ENCODE data around the gene GLIS2. TPM values are rescaled to one million over a fixed set of nuclear protein-coding genes. Genes with fewer than 3 reads are reported as not detected.

The GLIS2 gene
- total and polyA plus RNA-seq, 5 donors from 2014 or later: 0.03 TPM; not detected in 4

DNA sequence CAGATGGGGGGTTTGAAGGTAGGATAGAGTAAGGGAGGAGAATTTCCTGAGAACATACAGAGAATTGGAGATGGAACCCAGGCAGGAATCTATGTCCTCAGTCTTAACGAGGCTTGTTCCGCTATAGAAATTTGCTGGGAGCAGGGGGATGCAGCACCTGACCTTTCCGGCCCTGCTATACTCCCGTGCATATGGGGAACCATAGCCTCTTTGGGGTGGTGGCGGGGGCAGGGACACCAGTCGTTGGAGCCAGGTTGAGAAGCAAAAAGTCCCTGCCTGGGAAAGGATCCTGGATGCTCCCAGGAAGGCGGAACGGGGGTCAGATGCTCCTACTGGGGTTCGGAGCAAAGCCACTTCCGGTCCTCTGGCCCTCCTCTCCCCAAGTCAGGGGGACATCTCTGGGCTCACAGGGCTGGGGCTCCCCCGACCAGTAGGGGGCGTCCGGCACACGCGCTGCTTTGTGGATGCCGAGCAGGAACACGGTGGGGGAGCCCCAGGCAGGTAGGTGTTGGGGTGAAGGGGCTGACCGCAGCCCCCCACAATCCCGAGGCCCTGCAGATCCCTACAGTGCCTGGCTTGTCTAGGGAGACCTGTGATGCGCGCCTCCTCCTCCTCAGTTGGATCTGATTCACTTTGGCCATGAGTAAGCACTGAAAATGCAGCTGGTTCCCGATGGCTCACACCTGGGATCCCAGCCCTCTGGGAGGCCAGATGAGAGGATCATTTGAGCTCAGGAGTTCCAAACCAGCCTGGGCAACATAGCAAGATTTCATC lies 27.5 kb upstream of the GLIS2 start:
- no peaks in the 10 kb centered on the region for H3K36me3 ChIP-seq (ENCODE audit: control insufficient read depth, insufficient read depth, low read length)
- H3K9me3 ChIP-seq (ENCODE audit: control insufficient read depth in 2 of 2, low read length in 2 of 2): no peaks in the 10 kb centered on the region
- Mint-ChIP-seq H3K36me3 (no peaks in the 10 kb centered on the region), H3K27ac (peak overlapping the region in 2 of 3 donors; percentile 32 to 42), H3K9me3 (no peaks in the 10 kb centered on the region), H3K4me1 (peaks cover 0 to 9% (median 0%) of the 10 kb centered on the region in 4 donors), H3K4me3 (no peak overlapping the region), H3K27me3 (peaks cover 22% of the 10 kb centered on the region)
- H3K27me3 ChIP-seq (ENCODE audit: control insufficient read depth, insufficient read depth, low read length): peaks cover 3% of the 10 kb centered on the region
- H3K4me1 ChIP-seq (ENCODE audit: control insufficient read depth, insufficient read depth, low read length, poor library complexity, severe bottlenecking): peaks cover 8% of the 10 kb centered on the region
- ATAC-seq (ENCODE audit: low read depth in 2 of 2): peak; percentile 83 to 87
- no peak overlapping the region for H3K27ac ChIP-seq (ENCODE audit: insufficient read depth, low read length, poor library complexity, severe bottlenecking)
- peak; percentile 69 to 79 (median 76) for DNase-seq
- no peak overlapping the region for H3K4me3 ChIP-seq (ENCODE audit: low read depth, low read length)

DNA sequence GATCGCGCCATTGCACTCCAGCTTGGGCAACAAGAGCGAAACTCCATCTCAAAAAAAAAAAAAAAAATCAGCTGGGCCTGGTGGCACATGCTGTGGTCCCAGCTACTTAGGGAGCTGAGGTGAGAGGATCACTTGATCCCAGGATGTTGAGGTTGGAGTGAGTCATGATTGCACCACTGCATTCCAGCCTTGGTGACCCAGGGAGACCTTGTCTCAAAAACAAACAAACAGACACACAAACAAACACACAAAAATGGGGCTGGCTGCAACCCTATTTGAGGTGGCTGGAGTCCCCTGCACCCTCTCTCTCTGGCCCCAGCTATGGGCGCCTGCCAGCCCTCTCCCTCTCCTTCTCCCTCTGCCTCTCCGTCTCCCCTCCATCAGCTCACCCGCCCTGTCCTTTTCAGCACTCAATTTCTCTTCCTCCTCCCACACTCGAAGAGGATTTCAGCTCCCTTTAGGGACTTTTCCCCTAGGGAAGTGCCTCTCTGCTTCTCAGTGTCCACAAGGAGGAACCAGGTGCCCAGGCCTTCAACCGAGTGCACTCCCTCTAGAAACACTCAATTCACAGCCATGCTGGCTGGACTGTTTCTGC lies 25.5 kb upstream of the GLIS2 start:
- no peak for DNase-seq
- H3K9me3 ChIP-seq (ENCODE audit: control insufficient read depth in 2 of 2, low read length in 2 of 2): no peaks in the 10 kb centered on the region
- no peaks in the 10 kb centered on the region for H3K27me3 ChIP-seq (ENCODE audit: control insufficient read depth, insufficient read depth, low read length)
- H3K36me3 ChIP-seq (ENCODE audit: control insufficient read depth, insufficient read depth, low read length): no peaks in the 10 kb centered on the region
- Mint-ChIP-seq H3K27ac (no peak overlapping the region), H3K36me3 (no peaks in the 10 kb centered on the region), H3K27me3 (peaks cover 13% of the 10 kb centered on the region), H3K9me3 (no peaks in the 10 kb centered on the region), H3K4me1 (peaks cover 0 to 9% (median 1%) of the 10 kb centered on the region in 4 donors), H3K4me3 (no peak overlapping the region)
- no peak for ATAC-seq (ENCODE audit: low read depth in 2 of 2)
- peaks cover 8% of the 10 kb centered on the region for H3K4me1 ChIP-seq (ENCODE audit: control insufficient read depth, insufficient read depth, low read length, poor library complexity, severe bottlenecking)
- H3K27ac ChIP-seq (ENCODE audit: insufficient read depth, low read length, poor library complexity, severe bottlenecking): no peak overlapping the region
- H3K4me3 ChIP-seq (ENCODE audit: low read depth, low read length): no peak overlapping the region

DNA sequence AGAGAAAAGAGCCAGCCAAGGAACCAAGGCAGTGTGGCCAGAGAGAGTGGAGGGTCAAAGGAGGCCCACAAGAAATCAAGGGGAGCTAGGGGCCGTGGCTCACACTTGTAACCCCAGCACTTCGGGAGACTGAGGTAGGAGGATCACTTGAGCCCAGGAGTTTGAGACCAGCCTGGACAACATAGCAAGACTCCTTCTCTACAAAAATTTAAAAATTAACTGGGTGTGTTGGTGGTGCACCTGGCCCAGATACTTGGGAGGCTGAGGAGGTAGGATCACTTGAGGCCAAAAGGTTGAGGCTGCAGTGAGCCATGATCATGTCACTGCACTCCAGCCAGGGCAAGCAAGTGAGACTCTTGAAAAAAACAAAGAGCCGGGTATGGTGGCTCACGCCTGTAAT lies 24.2 kb upstream of the GLIS2 start:
- Histone ChIP-seq H3K27ac (ENCODE audit: insufficient read depth, low read length, poor library complexity, severe bottlenecking) (no peak overlapping the region), H3K9me3 (ENCODE audit: control insufficient read depth in 2 of 2, low read length in 2 of 2) (no peaks in the 10 kb centered on the region), H3K27me3 (ENCODE audit: control insufficient read depth, insufficient read depth, low read length) (no peaks in the 10 kb centered on the region), H3K36me3 (ENCODE audit: control insufficient read depth, insufficient read depth, low read length) (no peaks in the 10 kb centered on the region), H3K4me1 (ENCODE audit: control insufficient read depth, insufficient read depth, low read length, poor library complexity, severe bottlenecking) (peaks cover 8% of the 10 kb centered on the region), H3K4me3 (ENCODE audit: low read depth, low read length) (no peak overlapping the region)
- no peak for ATAC-seq (ENCODE audit: low read depth in 2 of 2)
- H3K27ac Mint-ChIP-seq: no peak overlapping the region
- no peak overlapping the region for H3K4me3 Mint-ChIP-seq
- peaks cover 9% of the 10 kb centered on the region for H3K27me3 Mint-ChIP-seq
- no peaks in the 10 kb centered on the region for H3K36me3 Mint-ChIP-seq
- no peaks in the 10 kb centered on the region for H3K9me3 Mint-ChIP-seq
- DNase-seq: no peak
- peaks cover 0 to 9% (median 1%) of the 10 kb centered on the region in 4 donors for H3K4me1 Mint-ChIP-seq

DNA sequence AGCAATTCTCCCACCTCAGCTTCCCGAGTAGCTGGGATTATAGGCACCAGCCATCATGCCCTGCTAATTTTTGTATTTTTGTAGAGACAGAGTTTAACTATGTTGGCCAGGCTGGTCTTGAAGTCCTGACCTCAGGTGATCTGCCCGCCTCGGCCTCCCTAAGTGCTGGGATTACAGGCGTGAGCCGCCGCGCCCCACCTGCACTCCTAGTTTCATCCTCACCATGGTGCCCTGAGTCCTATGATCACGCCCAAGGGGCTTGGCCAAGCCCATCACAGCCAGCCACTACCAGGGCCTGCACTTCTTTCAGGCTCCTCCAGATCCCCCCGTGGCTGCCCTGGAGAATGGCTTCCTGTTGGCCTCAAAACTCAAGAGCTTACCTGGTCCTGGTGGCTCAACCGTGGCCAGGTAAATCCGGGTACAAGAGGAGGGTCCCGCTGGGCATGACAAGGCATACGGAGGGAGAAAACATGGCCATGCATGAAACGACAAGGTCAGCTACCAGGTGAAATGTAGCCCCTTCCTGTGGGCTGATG lies 22.6 kb upstream of the GLIS2 start:
- H3K9me3 Mint-ChIP-seq: no peaks in the 10 kb centered on the region
- Histone ChIP-seq H3K4me3 (ENCODE audit: low read depth, low read length) (no peak overlapping the region), H3K4me1 (ENCODE audit: control insufficient read depth, insufficient read depth, low read length, poor library complexity, severe bottlenecking) (peaks cover 5% of the 10 kb centered on the region), H3K27ac (ENCODE audit: insufficient read depth, low read length, poor library complexity, severe bottlenecking) (no peak overlapping the region), H3K9me3 (ENCODE audit: control insufficient read depth in 2 of 2, low read length in 2 of 2) (no peaks in the 10 kb centered on the region), H3K27me3 (ENCODE audit: control insufficient read depth, insufficient read depth, low read length) (no peaks in the 10 kb centered on the region), H3K36me3 (ENCODE audit: control insufficient read depth, insufficient read depth, low read length) (no peaks in the 10 kb centered on the region)
- no peak overlapping the region for H3K4me3 Mint-ChIP-seq
- no peak for DNase-seq
- no peak for ATAC-seq (ENCODE audit: low read depth in 2 of 2)
- H3K4me1 Mint-ChIP-seq: peaks cover 0 to 3% (median 1%) of the 10 kb centered on the region in 4 donors
- H3K27ac Mint-ChIP-seq: peak overlapping the region in 1 of 3 donors; percentile 25
- no peaks in the 10 kb centered on the region for H3K36me3 Mint-ChIP-seq
- peaks cover 9% of the 10 kb centered on the region for H3K27me3 Mint-ChIP-seq

DNA sequence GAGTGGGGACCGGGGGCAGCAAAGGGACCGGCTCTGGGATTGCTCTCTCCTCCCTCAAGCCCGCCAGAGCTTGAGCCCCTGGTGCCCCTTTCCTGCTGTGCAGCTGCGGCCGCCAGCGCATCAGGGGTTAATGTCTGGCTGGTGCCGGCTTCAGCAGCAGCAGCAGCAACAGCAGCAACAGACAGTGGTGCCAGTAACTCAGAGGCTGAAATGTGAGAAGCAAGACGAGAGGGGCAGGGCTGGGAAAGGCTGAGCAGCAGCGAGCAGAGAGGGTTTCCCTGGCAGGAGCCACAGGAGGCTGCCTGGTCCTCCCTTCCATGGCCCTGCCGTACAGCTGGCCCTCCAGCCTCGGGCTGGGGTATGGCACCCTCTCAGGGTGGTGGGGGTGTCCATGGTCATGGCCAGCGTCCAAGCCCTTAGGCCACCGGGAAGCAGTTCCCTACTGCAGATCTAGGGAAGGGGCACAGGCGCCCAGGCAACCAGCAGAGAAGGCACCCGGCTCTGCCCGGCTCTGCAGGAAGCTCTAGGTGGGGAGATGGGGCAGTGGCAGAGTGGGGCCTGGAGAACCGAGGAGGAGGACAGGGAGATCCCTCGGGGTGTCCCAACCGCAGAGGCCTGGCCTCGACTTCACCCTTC lies 21.9 kb upstream of the GLIS2 start:
- peaks cover 9% of the 10 kb centered on the region for H3K27me3 Mint-ChIP-seq
- no peaks in the 10 kb centered on the region for H3K9me3 Mint-ChIP-seq
- H3K27ac ChIP-seq (ENCODE audit: insufficient read depth, low read length, poor library complexity, severe bottlenecking): no peak overlapping the region
- no peaks in the 10 kb centered on the region for H3K36me3 Mint-ChIP-seq
- H3K27me3 ChIP-seq (ENCODE audit: control insufficient read depth, insufficient read depth, low read length): no peaks in the 10 kb centered on the region
- DNase-seq (no peak), ATAC-seq (ENCODE audit: low read depth in 2 of 2) (no peak)
- H3K4me3 Mint-ChIP-seq: no peak overlapping the region
- peaks cover 0 to 2% (median 0%) of the 10 kb centered on the region in 4 donors for H3K4me1 Mint-ChIP-seq
- H3K4me3 ChIP-seq (ENCODE audit: low read depth, low read length): no peak overlapping the region
- no peaks in the 10 kb centered on the region for H3K4me1 ChIP-seq (ENCODE audit: control insufficient read depth, insufficient read depth, low read length, poor library complexity, severe bottlenecking)
- H3K27ac Mint-ChIP-seq: peak overlapping the region in 1 of 3 donors; percentile 25
- no peaks in the 10 kb centered on the region for H3K36me3 ChIP-seq (ENCODE audit: control insufficient read depth, insufficient read depth, low read length)
- H3K9me3 ChIP-seq (ENCODE audit: control insufficient read depth in 2 of 2, low read length in 2 of 2): no peaks in the 10 kb centered on the region

DNA sequence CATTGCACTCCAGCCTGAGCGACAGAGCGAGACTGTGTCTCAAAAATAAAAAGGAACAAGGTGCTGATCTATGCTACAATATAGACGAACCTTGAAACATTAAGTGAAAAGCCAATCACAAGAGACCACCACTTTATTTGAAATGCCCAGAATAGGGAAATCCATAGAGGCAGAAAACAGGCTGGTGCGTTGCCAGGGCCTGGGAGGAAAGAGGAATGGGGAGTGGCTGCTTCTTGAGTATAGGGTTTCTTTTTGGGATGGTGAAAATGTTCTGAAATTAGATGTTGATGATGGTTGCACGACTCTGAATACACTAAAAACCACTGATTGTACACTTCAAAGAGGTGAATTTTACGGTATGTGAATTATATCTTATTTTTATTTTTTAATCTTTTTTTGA lies 20.3 kb upstream of the GLIS2 start:
- Histone ChIP-seq H3K36me3 (ENCODE audit: control insufficient read depth, insufficient read depth, low read length) (no peaks in the 10 kb centered on the region), H3K4me1 (ENCODE audit: control insufficient read depth, insufficient read depth, low read length, poor library complexity, severe bottlenecking) (no peaks in the 10 kb centered on the region), H3K27ac (ENCODE audit: insufficient read depth, low read length, poor library complexity, severe bottlenecking) (no peak overlapping the region), H3K9me3 (ENCODE audit: control insufficient read depth in 2 of 2, low read length in 2 of 2) (no peaks in the 10 kb centered on the region), H3K27me3 (ENCODE audit: control insufficient read depth, insufficient read depth, low read length) (no peaks in the 10 kb centered on the region), H3K4me3 (ENCODE audit: low read depth, low read length) (no peak overlapping the region)
- H3K27me3 Mint-ChIP-seq: peaks cover 9% of the 10 kb centered on the region
- H3K4me3 Mint-ChIP-seq: no peak overlapping the region
- peaks cover 3% of the 10 kb centered on the region for H3K36me3 Mint-ChIP-seq
- H3K9me3 Mint-ChIP-seq: no peaks in the 10 kb centered on the region
- H3K4me1 Mint-ChIP-seq: peaks cover 0 to 5% (median 0%) of the 10 kb centered on the region in 4 donors
- H3K27ac Mint-ChIP-seq: no peak overlapping the region
- DNase-seq (no peak), ATAC-seq (ENCODE audit: low read depth in 2 of 2) (no peak)

DNA sequence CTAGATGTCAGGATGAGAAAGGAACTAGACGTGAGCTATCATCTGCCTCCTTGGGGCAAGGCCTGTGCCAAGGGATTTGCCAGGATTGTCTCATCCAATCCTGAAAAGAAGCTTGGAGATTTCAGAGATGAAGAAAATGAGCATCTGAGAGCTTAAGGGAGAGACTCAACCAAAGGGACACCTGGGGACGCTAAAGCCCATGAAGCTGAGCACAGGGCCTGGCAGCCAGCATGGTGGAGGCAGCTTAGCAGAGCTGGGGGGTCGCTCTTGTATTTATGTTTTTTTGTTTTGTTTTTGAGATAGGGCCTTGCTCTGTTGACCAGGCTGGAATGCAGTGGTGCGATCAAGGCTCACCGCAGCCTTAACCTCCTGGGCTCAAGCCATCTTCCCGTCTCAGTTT lies 18.4 kb upstream of the GLIS2 start:
- Mint-ChIP-seq H3K27ac (no peak overlapping the region), H3K4me3 (no peak overlapping the region)
- no peak for DNase-seq

More for the DNA sequence above, 18.4 kb upstream of the GLIS2 start:
- Histone ChIP-seq H3K4me1 (ENCODE audit: control insufficient read depth, insufficient read depth, low read length, poor library complexity, severe bottlenecking) (no peaks in the 10 kb centered on the region), H3K27ac (ENCODE audit: insufficient read depth, low read length, poor library complexity, severe bottlenecking) (no peak overlapping the region), H3K36me3 (ENCODE audit: control insufficient read depth, insufficient read depth, low read length) (peaks cover 2% of the 10 kb centered on the region), H3K9me3 (ENCODE audit: control insufficient read depth in 2 of 2, low read length in 2 of 2) (no peaks in the 10 kb centered on the region), H3K4me3 (ENCODE audit: low read depth, low read length) (no peak overlapping the region), H3K27me3 (ENCODE audit: control insufficient read depth, insufficient read depth, low read length) (no peaks in the 10 kb centered on the region)
- ATAC-seq (ENCODE audit: low read depth in 2 of 2): no peak
- peaks cover 3% of the 10 kb centered on the region for H3K36me3 Mint-ChIP-seq
- peaks cover 0 to 5% (median 0%) of the 10 kb centered on the region in 4 donors for H3K4me1 Mint-ChIP-seq
- peaks cover 9% of the 10 kb centered on the region for H3K27me3 Mint-ChIP-seq
- no peaks in the 10 kb centered on the region for H3K9me3 Mint-ChIP-seq
